ENCODE data around the gene TOR1B.

The TOR1B gene

GRCh38 chr9:129815278-129815677 is 12.3 kb downstream of the TOR1B start:
- no peak for DNase-seq

- DNase-seq = no peak
These were observed 13.8 kb downstream of the TOR1B start for GRCh38 chr9:129816501-129817435.

GRCh38 chr9:129822898-129823541 is 20.0 kb downstream of the TOR1B start:
- no peak for DNase-seq

DNA sequence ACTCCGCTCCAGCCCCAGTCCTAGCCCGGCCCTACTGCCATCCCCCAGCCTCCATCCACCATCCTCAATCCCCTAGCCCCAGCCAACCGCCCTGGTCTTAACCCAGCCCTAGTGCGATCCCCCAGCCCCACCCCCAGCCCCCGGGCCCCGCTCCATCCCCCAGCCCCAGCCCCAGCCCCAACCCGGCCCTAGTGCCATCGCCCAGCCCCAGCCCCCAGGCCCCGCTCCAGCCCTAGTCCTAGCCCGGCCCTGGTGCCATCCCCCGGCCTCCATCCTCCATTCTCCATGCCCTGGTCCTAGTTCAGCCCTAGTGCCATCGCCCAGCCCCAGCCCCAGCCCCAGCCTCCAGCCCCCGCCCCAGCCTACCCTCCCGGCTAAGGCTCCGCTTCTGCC is 20.6 kb downstream of the TOR1B start:
- DNase-seq = no peak

GRCh38 chr9:129823935-129824601 is 21.1 kb downstream of the TOR1B start, which contains the start of gene TOR1A:
TOR1A (minus strand) TSS chr9:129824136; CDS start chr9:129824085, 51 bp downstream.
- peak; percentile 94 to 96 for DNase-seq

DNA sequence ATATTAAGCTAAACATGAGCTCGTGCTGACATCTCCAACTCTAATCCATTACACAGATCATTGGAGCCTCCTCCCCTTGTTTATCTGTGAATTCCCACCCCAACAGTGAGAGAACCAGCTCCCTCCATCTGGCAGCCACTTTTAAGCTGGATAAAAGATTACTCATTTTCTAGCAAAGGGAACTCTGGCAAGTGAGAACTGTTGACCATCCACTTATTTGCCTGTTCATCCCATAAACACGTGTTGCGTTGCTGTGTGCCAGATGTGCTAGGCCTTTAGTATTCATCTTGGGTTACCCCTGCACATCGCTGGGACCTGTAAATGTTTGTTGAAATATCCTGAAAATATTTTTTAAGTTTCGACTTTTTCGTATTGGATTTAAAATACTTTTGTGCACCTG is 23.4 kb downstream of the TOR1B start:
- DNase-seq = peak; percentile 6 to 80

DNA sequence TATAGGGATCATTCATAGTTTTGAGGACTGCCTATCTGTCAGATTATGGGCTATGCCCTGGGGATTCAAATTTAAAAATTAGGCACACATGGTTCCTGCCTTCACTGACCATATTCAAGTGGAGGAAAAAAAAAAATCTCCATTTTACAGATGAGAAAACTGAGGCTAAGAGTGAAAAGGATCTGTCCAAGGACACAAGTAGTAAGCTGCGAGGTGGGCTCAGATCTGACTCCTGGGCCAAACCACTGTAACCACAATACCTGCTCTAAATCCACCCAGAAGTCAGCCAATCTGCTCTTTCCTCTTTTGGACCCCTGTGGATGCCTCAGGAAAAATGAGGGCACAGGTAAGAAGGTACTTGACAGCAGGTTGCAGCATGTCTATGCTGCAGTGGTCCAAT is 23.8 kb downstream of the TOR1B start:
- DNase-seq = no peak

DNA sequence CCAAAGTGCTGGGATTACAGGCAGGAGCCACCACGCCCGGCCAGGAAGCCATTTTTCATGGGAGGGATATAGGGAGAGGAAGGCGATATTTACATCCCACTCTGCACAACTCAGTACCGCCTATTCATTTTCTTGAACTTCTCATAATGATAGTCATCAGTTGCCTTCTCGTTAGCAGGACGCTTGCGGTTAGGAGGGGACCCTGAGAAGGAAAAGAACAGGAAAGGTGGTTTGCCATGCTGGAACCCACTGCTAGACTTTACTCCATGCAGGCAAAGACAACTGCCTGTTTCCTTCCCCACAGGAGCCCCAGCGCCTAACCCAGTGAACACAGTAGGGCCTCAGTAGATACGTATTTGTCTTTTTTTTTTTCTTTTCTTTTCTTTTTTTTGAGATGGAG is 25.1 kb downstream of the TOR1B start:
- no peak for DNase-seq

DNA sequence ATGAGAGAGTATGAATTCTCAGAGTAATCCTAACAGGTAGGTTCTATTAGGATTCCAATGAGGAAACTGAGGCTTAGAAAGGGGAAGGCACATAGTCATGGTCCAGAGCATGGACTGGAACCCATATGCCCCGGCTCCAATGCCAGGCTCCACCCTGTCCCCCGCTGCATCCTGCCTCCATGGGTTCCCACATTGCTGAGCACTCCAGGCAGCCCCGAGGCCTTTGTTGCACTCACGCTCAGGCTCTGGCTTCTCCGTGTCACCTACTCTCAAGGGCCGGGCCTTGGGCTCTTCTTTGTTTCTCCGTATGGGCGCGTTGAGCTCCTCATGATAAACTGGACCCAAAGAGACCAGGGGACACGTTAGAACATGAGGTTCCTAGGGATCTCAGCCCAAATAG is 26.0 kb downstream of the TOR1B start:
- no peak for DNase-seq

GRCh38 chr9:129832982-129833381 is 30.0 kb downstream of the TOR1B start:
- no peak for DNase-seq

DNA sequence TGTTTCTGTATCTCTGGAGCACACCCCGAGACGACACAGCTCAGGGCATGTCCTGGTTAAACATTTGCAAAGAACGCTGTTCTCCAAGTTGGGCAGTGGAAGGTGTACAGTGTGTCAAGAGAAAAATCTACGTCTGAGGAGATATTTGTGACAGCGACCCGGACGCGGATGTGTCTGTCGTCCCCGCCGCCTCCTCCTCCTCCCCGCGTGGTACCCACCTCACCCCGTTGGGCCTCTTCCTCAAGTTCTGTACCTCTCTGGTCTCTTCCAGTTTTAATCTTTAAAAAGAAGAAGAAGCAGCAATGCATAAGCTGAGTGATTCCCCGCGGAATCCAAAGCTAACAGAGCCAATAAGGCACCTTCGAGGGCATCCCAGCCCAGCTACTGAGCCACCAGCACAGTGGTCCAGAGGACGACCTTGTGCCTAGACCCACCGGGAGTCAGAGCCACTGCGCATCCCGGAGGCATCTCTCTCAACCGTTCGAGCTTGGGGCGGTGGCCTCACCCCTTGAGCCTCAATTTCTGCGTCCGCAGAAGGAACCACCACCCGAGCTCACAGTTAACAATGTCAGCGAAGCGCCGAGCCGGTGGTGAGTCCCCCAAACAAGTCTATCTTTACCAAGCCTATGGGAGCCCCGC is 31.6 kb downstream of the TOR1B start:
- DNase-seq = no peak

DNA sequence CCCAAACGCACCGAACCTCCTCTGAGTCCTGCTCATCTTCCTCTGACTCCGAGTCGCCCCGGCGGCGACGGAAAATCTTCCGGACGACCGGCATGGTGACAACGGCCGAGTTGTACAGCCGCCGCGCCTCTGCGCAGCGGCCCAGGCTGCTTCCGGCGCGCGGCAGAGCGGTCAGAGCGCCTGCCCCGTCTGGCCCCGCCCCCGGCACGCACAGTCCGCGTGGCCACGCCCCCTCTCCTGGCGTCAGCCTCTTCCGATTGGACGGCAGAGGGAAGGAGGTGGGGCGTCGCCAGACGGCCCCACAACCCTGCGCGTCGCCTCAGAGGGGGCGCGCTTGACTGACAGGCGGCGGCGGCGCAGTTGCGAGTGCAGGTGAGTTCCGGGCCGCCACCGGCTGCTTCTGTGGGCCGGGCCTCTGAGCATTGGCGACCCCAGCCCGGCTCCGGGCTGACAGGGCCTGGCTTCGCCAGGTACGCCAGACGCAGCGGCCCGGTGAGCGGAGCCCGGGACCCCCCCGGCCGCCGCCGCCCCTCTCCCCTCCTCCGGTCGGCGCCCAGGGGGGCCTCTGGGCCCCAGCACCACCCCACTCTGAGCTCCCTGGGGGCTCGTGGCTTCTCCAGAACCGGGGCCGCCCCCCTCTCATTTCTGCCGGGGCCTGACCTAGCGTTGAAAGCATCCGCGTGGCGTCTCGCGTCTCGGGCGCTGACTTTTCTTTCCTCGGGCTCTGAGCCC is 32.3 kb downstream of the TOR1B start, which contains the start of the genes C9orf78 and USP20:
Gene C9orf78, minus strand, starts transcription at position 148 of the 732 bp plus-strand sequence. Its CDS starts 54 bp downstream, at position 94.
Gene USP20, plus strand, starts transcription at position 331 of the 732 bp plus-strand sequence. CDS start 17,098 bp downstream, outside the sequence.
- DNase-seq = peak; percentile 93 to 99

- DNase-seq = no peak
These were observed 32.9 kb downstream of the TOR1B start for GRCh38 chr9:129835860-129836223.

DNA sequence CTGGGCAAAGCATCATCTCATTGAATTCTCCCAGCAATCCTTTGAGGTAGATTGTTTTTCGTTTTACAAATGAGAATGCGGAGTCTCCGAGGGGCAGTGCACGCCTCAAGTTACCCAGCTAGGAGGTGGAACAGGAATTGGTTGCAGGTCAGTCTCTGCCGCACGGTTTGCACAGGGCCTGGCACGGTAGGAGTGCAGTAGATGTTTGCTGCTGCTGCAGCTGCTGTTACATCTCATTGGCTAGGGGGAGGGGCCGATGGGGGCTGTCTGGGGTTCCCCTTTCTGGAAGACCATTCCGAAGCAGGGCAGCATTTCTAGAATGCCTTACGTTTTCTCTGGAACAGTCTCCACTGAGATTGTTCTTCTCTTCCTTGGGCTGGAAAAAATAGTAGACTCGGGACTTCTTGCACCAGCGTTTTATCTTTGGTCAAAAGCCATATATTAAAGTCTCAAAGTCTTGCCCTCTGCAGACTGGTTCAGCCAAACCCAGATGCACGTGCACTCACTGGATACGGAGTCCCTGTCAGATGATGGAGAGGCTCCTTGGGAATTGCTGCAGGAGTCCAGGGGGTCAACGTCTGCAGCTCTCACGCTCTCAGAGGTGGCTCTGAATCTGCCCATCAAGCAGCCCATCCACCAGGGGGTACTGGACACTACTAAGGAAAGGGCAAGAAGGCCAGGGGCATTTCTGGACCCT is 33.5 kb downstream of the TOR1B start:
- no peak for DNase-seq

GRCh38 chr9:129838707-129839259 is 35.8 kb downstream of the TOR1B start:
- DNase-seq = no peak

- DNase-seq = no peak
These were observed 36.5 kb downstream of the TOR1B start for GRCh38 chr9:129839324-129840023.

DNA sequence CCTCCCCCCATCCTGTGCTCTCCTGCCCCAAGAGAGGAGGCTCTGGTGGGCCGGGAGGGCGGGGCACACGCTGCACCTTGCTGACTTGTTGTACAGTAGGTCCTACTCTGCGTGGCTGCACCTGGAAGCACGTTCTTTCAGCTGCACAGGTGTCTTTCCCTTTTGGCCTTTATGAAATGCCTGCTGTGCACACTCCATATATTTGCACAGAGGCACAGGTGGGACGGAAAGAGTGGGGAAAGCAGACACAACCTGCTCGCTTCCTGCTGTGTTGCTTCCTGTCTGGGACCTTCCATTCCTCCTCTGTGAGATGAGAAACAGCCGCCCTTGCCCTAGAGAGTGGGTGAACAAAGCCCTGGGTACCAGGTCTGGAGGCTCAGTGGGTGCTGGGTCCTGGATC is 37.0 kb downstream of the TOR1B start:
- no peak for DNase-seq

- DNase-seq = no peak
These were observed 38.1 kb downstream of the TOR1B start for GRCh38 chr9:129841071-129841470.

DNA sequence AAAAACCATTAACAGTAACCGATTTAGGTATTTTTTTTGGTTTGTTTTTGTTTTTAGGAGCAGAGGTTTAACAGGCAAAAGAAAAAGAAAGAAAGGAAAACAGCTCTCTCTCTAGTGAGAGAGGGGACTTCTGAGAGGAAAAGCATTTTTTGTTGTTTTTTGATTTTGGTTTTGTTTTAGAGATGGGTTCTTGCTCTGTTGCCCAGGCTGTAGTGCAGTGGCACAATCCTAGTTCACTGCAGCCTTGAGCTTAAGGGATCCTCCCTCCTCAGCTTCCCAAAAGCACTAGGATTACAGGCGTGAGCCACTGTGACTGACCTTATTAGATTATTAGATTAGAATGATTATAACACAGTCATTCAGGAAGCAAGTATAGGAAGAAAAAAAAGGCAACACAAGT is 42.4 kb downstream of the TOR1B start:
- DNase-seq = no peak

GRCh38 chr9:129848712-129849441 is 45.9 kb downstream of the TOR1B start:
- no peak for DNase-seq

Measured in NCI-H524 (cell line).